ENCODE results near the gene TNFRSF4. TPM values are rescaled to one million over a fixed set of nuclear protein-coding genes. Genes with fewer than 3 reads are reported as not detected.
"Not testable (repeated sequence)": the region's sequence is repeated elsewhere in the genome, so short reads cannot be mapped to it uniquely, and the experiment has no call there.

The TNFRSF4 gene
- polyA plus RNA-seq, 6 donors from 2014 or later: 0.18 to 0.36 (median 0.32) TPM; not detected in 3

GRCh38 chr1:1253972-1254666, 40.2 kb upstream of the TNFRSF4 start:
- Mint-ChIP-seq H3K9me3 (peaks cover 0 to 1% (median 0%) of the 10 kb centered on the region in 7 donors), H3K36me3 (peaks cover 0 to 10% of the 10 kb centered on the region in 2 donors), H3K27me3 (no peaks in the 10 kb centered on the region)

GRCh38 chr1:1253314-1253713, 39.4 kb upstream of the TNFRSF4 start:
- H3K4me1 Mint-ChIP-seq: peaks cover 12 to 23% (median 22%) of the 10 kb centered on the region in 3 donors
- DNase-seq (no peak), ATAC-seq (ENCODE audit: low read depth in 2 of 2) (no peak)
- H3K9me3 Mint-ChIP-seq: peaks cover 0 to 1% (median 0%) of the 10 kb centered on the region in 7 donors
- peak overlapping the region in 4 of 6 donors; percentile 44 to 81 (median 54) for H3K27ac Mint-ChIP-seq
- H3K4me3 Mint-ChIP-seq: no peak overlapping the region
- no peaks in the 10 kb centered on the region for H3K27me3 Mint-ChIP-seq
- peaks cover 0 to 10% of the 10 kb centered on the region in 2 donors for H3K36me3 Mint-ChIP-seq

More at GRCh38 chr1:1253972-1254666, 40.2 kb upstream of the TNFRSF4 start:
- Mint-ChIP-seq H3K4me3 (peak overlapping the region in 1 of 8 donors; percentile 47), H3K27ac (peak overlapping the region in 2 of 6 donors; percentile 7 to 48), H3K4me1 (peaks cover 17 to 24% (median 22%) of the 10 kb centered on the region in 3 donors)
- DNase-seq (no peak), ATAC-seq (ENCODE audit: low read depth in 2 of 2) (no peak)

- DNase-seq (peak; percentile 66), ATAC-seq (ENCODE audit: low read depth in 2 of 2) (peak; percentile 82 to 87)
- no peaks in the 10 kb centered on the region for H3K9me3 Mint-ChIP-seq
- H3K4me1 Mint-ChIP-seq: peaks cover 7 to 18% (median 16%) of the 10 kb centered on the region in 3 donors
- peaks cover 0 to 10% of the 10 kb centered on the region in 2 donors for H3K36me3 Mint-ChIP-seq
- peak overlapping the region in 7 of 8 donors; percentile 20 to 85 (median 58) for H3K4me3 Mint-ChIP-seq
- H3K27ac Mint-ChIP-seq: peak overlapping the region; percentile 29 to 98 (median 96)
- peaks cover 0 to 2% (median 0%) of the 10 kb centered on the region in 3 donors for H3K27me3 Mint-ChIP-seq
Observed at GRCh38 chr1:1250786-1251284, 36.9 kb upstream of the TNFRSF4 start.

- H3K4me3 Mint-ChIP-seq: not testable (repeated sequence)
Observed at GRCh38 chr1:1248009-1248913, 34.3 kb upstream of the TNFRSF4 start.

GRCh38 chr1:1247341-1247913, 33.5 kb upstream of the TNFRSF4 start:
- Mint-ChIP-seq H3K27ac (peak overlapping the region in 3 of 6 donors; percentile 36 to 80 (median 72)), H3K36me3 (no peaks in the 10 kb centered on the region), H3K9me3 (no peaks in the 10 kb centered on the region), H3K4me1 (peaks cover 4 to 18% (median 16%) of the 10 kb centered on the region in 3 donors), H3K4me3 (no peak overlapping the region), H3K27me3 (peaks cover 0 to 4% (median 0%) of the 10 kb centered on the region in 3 donors)
- no peak for ATAC-seq (ENCODE audit: low read depth in 2 of 2)
- DNase-seq: no peak

More at GRCh38 chr1:1248009-1248913, 34.3 kb upstream of the TNFRSF4 start:
- DNase-seq; H3K27me3 Mint-ChIP-seq; H3K36me3 Mint-ChIP-seq; H3K9me3 Mint-ChIP-seq; ATAC-seq (ENCODE audit: low read depth in 2 of 2): not testable (repeated sequence)
- peak overlapping the region in 3 of 6 donors; percentile 24 to 87 (median 72) for H3K27ac Mint-ChIP-seq
- peaks cover 7 to 18% (median 16%) of the 10 kb centered on the region in 3 donors for H3K4me1 Mint-ChIP-seq

GRCh38 chr1:1246577-1247340, 32.8 kb upstream of the TNFRSF4 start, which contains the start of gene C1QTNF12:
Gene C1QTNF12 (minus strand): TSS chr1:1246722. CDS start chr1:1246690, 32 bp downstream.
- ATAC-seq (ENCODE audit: low read depth in 2 of 2) (no peak), DNase-seq (no peak)
- H3K36me3 Mint-ChIP-seq: no peaks in the 10 kb centered on the region
- peaks cover 4 to 16% (median 16%) of the 10 kb centered on the region in 3 donors for H3K4me1 Mint-ChIP-seq
- peak within 1 kb of the TSS in 3 of 6 donors; percentile 72 to 89 (median 80) for H3K27ac Mint-ChIP-seq
- peak within 1 kb of the TSS in 3 of 8 donors; percentile 42 to 47 (median 42) for H3K4me3 Mint-ChIP-seq
- H3K27me3 Mint-ChIP-seq: peaks cover 0 to 4% (median 0%) of the 10 kb centered on the region in 3 donors
- no peaks in the 10 kb centered on the region for H3K9me3 Mint-ChIP-seq

- ATAC-seq (ENCODE audit: low read depth in 2 of 2): no peak
- Mint-ChIP-seq H3K36me3 (no peaks in the 10 kb centered on the region), H3K4me1 (peaks cover 2 to 14% (median 13%) of the 10 kb centered on the region in 3 donors), H3K4me3 (peak overlapping the region in 2 of 8 donors; percentile 42 to 47), H3K27me3 (peaks cover 0 to 4% (median under 1%) of the 10 kb centered on the region in 3 donors), H3K27ac (no peak overlapping the region), H3K9me3 (no peaks in the 10 kb centered on the region)
- no peak for DNase-seq
Observed at GRCh38 chr1:1245817-1246576, 32.0 kb upstream of the TNFRSF4 start.

GRCh38 chr1:1245178-1245816, 31.3 kb upstream of the TNFRSF4 start:
- Mint-ChIP-seq H3K27me3 (peaks cover 0 to 9% (median 7%) of the 10 kb centered on the region in 3 donors), H3K4me3 (no peak overlapping the region), H3K36me3 (no peaks in the 10 kb centered on the region), H3K9me3 (no peaks in the 10 kb centered on the region), H3K27ac (no peak overlapping the region), H3K4me1 (peaks cover 0 to 8% (median 6%) of the 10 kb centered on the region in 3 donors)
- no peak for ATAC-seq (ENCODE audit: low read depth in 2 of 2)
- no peak for DNase-seq

- DNase-seq (no peak), ATAC-seq (ENCODE audit: low read depth in 2 of 2) (no peak)
- H3K4me3 Mint-ChIP-seq: no peak overlapping the region
- H3K9me3 Mint-ChIP-seq: no peaks in the 10 kb centered on the region
- no peaks in the 10 kb centered on the region for H3K4me1 Mint-ChIP-seq
- no peak overlapping the region for H3K27ac Mint-ChIP-seq
- H3K36me3 Mint-ChIP-seq: no peaks in the 10 kb centered on the region
- peaks cover 0 to 13% (median 10%) of the 10 kb centered on the region in 3 donors for H3K27me3 Mint-ChIP-seq
Observed at GRCh38 chr1:1244192-1244811, 30.3 kb upstream of the TNFRSF4 start.

- Mint-ChIP-seq H3K4me3 (no peak overlapping the region), H3K4me1 (no peaks in the 10 kb centered on the region), H3K27me3 (peaks cover 0 to 16% (median 10%) of the 10 kb centered on the region in 3 donors), H3K27ac (no peak overlapping the region), H3K36me3 (no peaks in the 10 kb centered on the region), H3K9me3 (no peaks in the 10 kb centered on the region)
- DNase-seq (no peak), ATAC-seq (ENCODE audit: low read depth in 2 of 2) (no peak)
Observed at GRCh38 chr1:1243807-1244191, 29.8 kb upstream of the TNFRSF4 start.

GRCh38 chr1:1243266-1243660, 29.3 kb upstream of the TNFRSF4 start:
- Mint-ChIP-seq H3K27me3 (peaks cover 0 to 17% (median 10%) of the 10 kb centered on the region in 3 donors), H3K9me3 (no peaks in the 10 kb centered on the region), H3K36me3 (no peaks in the 10 kb centered on the region), H3K4me1 (peaks cover 0 to 2% (median 0%) of the 10 kb centered on the region in 3 donors), H3K4me3 (no peak overlapping the region), H3K27ac (no peak overlapping the region)
- ATAC-seq (ENCODE audit: low read depth in 2 of 2): no peak
- no peak for DNase-seq
